Measurements from ENCODE around the gene HOXC13. TPM values are rescaled to one million over a fixed set of nuclear protein-coding genes. Genes with fewer than 3 reads are reported as not detected.

The HOXC13 gene
- total and polyA plus RNA-seq, 8 donors = not detected

GRCh38 chr12:53970451-53970850 is 31.8 kb downstream of the HOXC13 start:
- peaks cover 0 to 27% of the 10 kb centered on the region in 2 donors for H3K4me1 ChIP-seq
- peaks cover 99 to 100% of the 10 kb centered on the region in 2 donors for H3K27me3 ChIP-seq
- TF ChIP-seq, protein P1, sequence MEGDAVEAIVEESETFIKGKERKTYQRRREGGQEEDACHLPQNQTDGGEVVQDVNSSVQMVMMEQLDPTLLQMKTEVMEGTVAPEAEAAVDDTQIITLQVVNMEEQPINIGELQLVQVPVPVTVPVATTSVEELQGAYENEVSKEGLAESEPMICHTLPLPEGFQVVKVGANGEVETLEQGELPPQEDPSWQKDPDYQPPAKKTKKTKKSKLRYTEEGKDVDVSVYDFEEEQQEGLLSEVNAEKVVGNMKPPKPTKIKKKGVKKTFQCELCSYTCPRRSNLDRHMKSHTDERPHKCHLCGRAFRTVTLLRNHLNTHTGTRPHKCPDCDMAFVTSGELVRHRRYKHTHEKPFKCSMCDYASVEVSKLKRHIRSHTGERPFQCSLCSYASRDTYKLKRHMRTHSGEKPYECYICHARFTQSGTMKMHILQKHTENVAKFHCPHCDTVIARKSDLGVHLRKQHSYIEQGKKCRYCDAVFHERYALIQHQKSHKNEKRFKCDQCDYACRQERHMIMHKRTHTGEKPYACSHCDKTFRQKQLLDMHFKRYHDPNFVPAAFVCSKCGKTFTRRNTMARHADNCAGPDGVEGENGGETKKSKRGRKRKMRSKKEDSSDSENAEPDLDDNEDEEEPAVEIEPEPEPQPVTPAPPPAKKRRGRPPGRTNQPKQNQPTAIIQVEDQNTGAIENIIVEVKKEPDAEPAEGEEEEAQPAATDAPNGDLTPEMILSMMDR (IDR thresholded peaks at IDR 0.05) = no peak
- no peak for DNase-seq
- no peak overlapping the region for H3K4me3 ChIP-seq
- ATAC-seq = no peak
- no peaks in the 10 kb centered on the region for H3K9me3 ChIP-seq
- intact Hi-C loops (cut with DNase I) = no loop called here
- H3K36me3 ChIP-seq = no peaks in the 10 kb centered on the region
- H3K27ac ChIP-seq = no peak overlapping the region

- ATAC-seq = no peak
- Histone ChIP-seq H3K4me1 (peaks cover 0 to 28% of the 10 kb centered on the region in 2 donors), H3K9me3 (no peaks in the 10 kb centered on the region), H3K27ac (no peak overlapping the region), H3K27me3 (peaks cover 99 to 100% of the 10 kb centered on the region in 2 donors), H3K36me3 (no peaks in the 10 kb centered on the region), H3K4me3 (no peak overlapping the region)
- DNase-seq = no peak
- intact Hi-C loops (cut with DNase I) = no loop called here
- TF ChIP-seq, protein P1 (IDR thresholded peaks at IDR 0.05) = no peak
Observed at GRCh38 chr12:53971129-53971528, 32.5 kb downstream of the HOXC13 start.

DNA sequence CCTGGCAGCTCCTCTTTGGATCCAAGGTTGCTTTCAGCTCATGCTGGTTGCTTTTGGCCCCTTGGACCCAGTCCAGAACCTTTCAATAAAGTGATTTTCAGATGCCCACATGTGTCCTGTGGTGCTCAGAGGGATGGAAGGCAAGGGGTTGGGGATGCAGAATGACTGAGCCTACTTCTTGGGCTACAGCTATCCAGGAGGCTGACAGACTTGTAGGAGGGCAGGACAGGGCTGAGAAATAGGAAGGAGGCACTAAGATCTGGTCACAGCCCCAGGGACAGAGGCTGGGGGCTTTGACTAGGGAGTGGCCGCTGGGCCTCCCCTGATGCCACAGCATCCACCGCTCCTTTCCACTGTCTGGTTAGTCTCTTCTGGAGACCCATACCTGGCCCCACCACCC is 33.1 kb downstream of the HOXC13 start:
- Histone ChIP-seq H3K9me3 (no peaks in the 10 kb centered on the region), H3K27me3 (peaks cover 99 to 100% of the 10 kb centered on the region in 2 donors), H3K4me1 (peaks cover 0 to 25% of the 10 kb centered on the region in 2 donors), H3K4me3 (no peak overlapping the region), H3K36me3 (no peaks in the 10 kb centered on the region), H3K27ac (no peak overlapping the region)
- DNase-seq = no peak
- no peak for ATAC-seq
- TF ChIP-seq, protein P1 (IDR thresholded peaks at IDR 0.05) = no peak
- intact Hi-C loops (cut with DNase I) = no loop called here

- intact Hi-C loops (cut with DNase I) = no loop called here
- no peak overlapping the region for H3K27ac ChIP-seq
Observed at GRCh38 chr12:53972152-53972702, 33.6 kb downstream of the HOXC13 start.

GRCh38 chr12:53972722-53973235 is 34.1 kb downstream of the HOXC13 start, which contains the start of gene HOXC11:
Gene HOXC11, plus strand, starts transcription at chr12:53973126. Its CDS starts 116 bp downstream, at chr12:53973242.
- Histone ChIP-seq H3K36me3 (no peaks in the 10 kb centered on the region), H3K27me3 (peaks cover 99 to 100% of the 10 kb centered on the region in 2 donors), H3K9me3 (no peaks in the 10 kb centered on the region), H3K4me1 (peaks cover 0 to 23% of the 10 kb centered on the region in 2 donors), H3K4me3 (no peak within 1 kb of the TSS), H3K27ac (no peak within 1 kb of the TSS)
- ATAC-seq = no peak
- TF ChIP-seq, protein P1 (IDR thresholded peaks at IDR 0.05) = no peak
- intact Hi-C loops (cut with DNase I) = no loop called here
- no peak for DNase-seq

More at GRCh38 chr12:53972152-53972702, 33.6 kb downstream of the HOXC13 start:
- TF ChIP-seq, protein P1 (IDR thresholded peaks at IDR 0.05) = no peak
- Histone ChIP-seq H3K36me3 (no peaks in the 10 kb centered on the region), H3K27me3 (peaks cover 99 to 100% of the 10 kb centered on the region in 2 donors), H3K4me3 (no peak overlapping the region), H3K4me1 (peaks cover 0 to 23% of the 10 kb centered on the region in 2 donors), H3K9me3 (no peaks in the 10 kb centered on the region)
- ATAC-seq (no peak), DNase-seq (no peak)

Measured in left lung (tissue), 10 donors.